Non-pigmented ciliary epithelial cell (primary cell): ENCODE data around the gene NME7.
A peak's percentile ranks its signal among the peaks of the same experiment; 100 is the strongest.
"Not testable (repeated sequence)": the region's sequence is repeated elsewhere in the genome, so short reads cannot be mapped to it uniquely, and the experiment has no call there.

Source experiments
- DNase-seq: peaks from one replicate; pipeline ENCODE4 v3.0.0-alpha.2; 2010; ENCODE audit warnings: low read depth

Gene NME7

GRCh38 chr1:169234780-169235179 is 132.8 kb downstream of the NME7 start:
- DNase-seq, result no peak

GRCh38 chr1:169217636-169218035 is 150.0 kb downstream of the NME7 start:
- no peak for DNase-seq

- DNase-seq, result no peak
These were observed 153.0 kb downstream of the NME7 start for GRCh38 chr1:169214598-169214997.

- DNase-seq, result no peak
These were observed 155.5 kb downstream of the NME7 start for GRCh38 chr1:169212088-169212487.

- DNase-seq, result no peak
These were observed 159.6 kb downstream of the NME7 start for GRCh38 chr1:169207797-169208520.

- no peak for DNase-seq
These were observed 163.4 kb downstream of the NME7 start for GRCh38 chr1:169204157-169204556.

- DNase-seq, result no peak
These were observed 164.6 kb downstream of the NME7 start for GRCh38 chr1:169202791-169203665.

- peak; percentile 17 for DNase-seq
These were observed 166.4 kb downstream of the NME7 start for GRCh38 chr1:169201084-169201619.

- DNase-seq, result no peak
These were observed 167.3 kb downstream of the NME7 start for GRCh38 chr1:169200319-169200718.

GRCh38 chr1:169196581-169196980 is 171.0 kb downstream of the NME7 start:
- no peak for DNase-seq

- DNase-seq, result no peak
These were observed 171.4 kb downstream of the NME7 start for GRCh38 chr1:169196161-169196560.

- DNase-seq, result no peak
These were observed 174.3 kb downstream of the NME7 start for GRCh38 chr1:169193191-169193850.

GRCh38 chr1:169186106-169186505 is 181.5 kb downstream of the NME7 start:
- DNase-seq, result no peak

GRCh38 chr1:169184812-169185211 is 182.8 kb downstream of the NME7 start:
- DNase-seq, result no peak

- DNase-seq, result no peak
These were observed 187.4 kb downstream of the NME7 start for GRCh38 chr1:169180174-169180573.

- not testable (repeated sequence) for DNase-seq
These were observed 188.2 kb downstream of the NME7 start for GRCh38 chr1:169179431-169179830.

- no peak for DNase-seq
These were observed 192.1 kb downstream of the NME7 start for GRCh38 chr1:169175461-169175860.

GRCh38 chr1:169163059-169163458 is 204.5 kb downstream of the NME7 start:
- DNase-seq, result no peak

- no peak for DNase-seq
These were observed 206.0 kb downstream of the NME7 start for GRCh38 chr1:169161496-169162194.

GRCh38 chr1:169160845-169161495 is 206.6 kb downstream of the NME7 start:
- no peak for DNase-seq

GRCh38 chr1:169156580-169156979 is 211.0 kb downstream of the NME7 start:
- DNase-seq, result no peak
